Tibial nerve (tissue), 4 donors: Measurements from ENCODE around the gene ECT2L. TPM values are rescaled to one million over a fixed set of nuclear protein-coding genes. Genes with fewer than 3 reads are reported as not detected.

Experiments
- DNase-seq, 2 donors: peaks; one replicate each; pipeline ENCODE4 v3.0.0-alpha.2; 2019; ENCODE audit warnings: low spot score in 2 of 2
- H3K27ac ChIP-seq, 4 donors: fragments of 200-600 bp; sonication (generic) in 3 of 4; one replicate each; pipeline ENCODE4 v1.5.1; 2017 to 2019; ENCODE audit warnings: mild to moderate bottlenecking in 1 of 4
- H3K27me3 ChIP-seq, 2 donors: fragments of 200-600 bp; sonication (generic) in 1 of 2; one replicate each; pipeline versions ENCODE4 v1.5.1 to v1.6.0; 2017 to 2019
- H3K36me3 ChIP-seq, 3 donors: fragments of 200-600 bp; sonication (generic); one replicate each; pipeline ENCODE4 v1.5.1; 2018 to 2019
- H3K4me1 ChIP-seq, 4 donors: fragments of 200-600 bp; sonication (generic) in 3 of 4; one replicate each; pipeline ENCODE4 v1.5.1; 2017 to 2019
- H3K4me3 ChIP-seq, 4 donors: fragments of 200-600 bp; sonication (generic) in 3 of 4; one replicate each; pipeline ENCODE4 v1.5.1; 2017 to 2019; ENCODE audit warnings: mild to moderate bottlenecking in 1 of 4, moderate library complexity in 1 of 4
- H3K9me3 ChIP-seq, 4 donors: fragments of 200-600 bp; sonication (generic) in 3 of 4; one replicate each; pipeline ENCODE4 v1.5.1; 2017 to 2019
- EP300 ChIP-seq, 2 donors: sonication (generic); formaldehyde crosslinking; IDR thresholded peaks; one replicate each; pipeline ENCODE4 v1.6.1; 2017; ENCODE audit warnings: antibody characterized with exemption in 2 of 2, mild to moderate bottlenecking in 1 of 2
- POLR2A ChIP-seq, 2 donors: fragments of 450-650 bp; IDR thresholded peaks; one replicate each; pipeline ENCODE4 v1.6.1; 2017; ENCODE audit warnings: antibody characterized with exemption in 2 of 2, mild to moderate bottlenecking in 2 of 2, moderate library complexity in 2 of 2
- WGBS, 2 donors: methylation state at CpG; one replicate each; pipeline ENCODE4 v1.1.5; 2018; 5-methylcytosine and 5-hydroxymethylcytosine counted together
- total RNA-seq, 4 donors: library from RNA; depleted of rRNA; stranded (reverse); fragments of >200 nt; gene quantifications; one replicate each; pipeline ENCODE4 v1.1.0, GENCODE V29; 2016
- TF ChIP-seq, protein P1 (sequence below), 5 experiments: fragments of 200-600 bp in 3 of 5; fragments of 450-650 bp in 2 of 5; sonication (generic) in 3 of 5; IDR thresholded peaks; one replicate each; pipeline ENCODE4 v1.5.1; 2016 to 2019; ENCODE audit warnings: antibody characterized with exemption in 5 of 5, mild to moderate bottlenecking in 3 of 5, moderate library complexity in 2 of 5

The ECT2L gene
- total RNA-seq, 4 donors from 2014 or later = 0.21 to 1.1 (median 0.30) TPM; not detected in 1

GRCh38 chr6:138833816-138834539, 38.1 kb downstream of the ECT2L start:
- DNase-seq = no peak
- Histone ChIP-seq H3K4me3 (no peak overlapping the region), H3K27me3 (no peaks in the 10 kb centered on the region), H3K27ac (no peak overlapping the region), H3K4me1 (no peaks in the 10 kb centered on the region), H3K36me3 (no peaks in the 10 kb centered on the region), H3K9me3 (no peaks in the 10 kb centered on the region)
- no peak for TF ChIP-seq POLR2A (IDR thresholded peaks at IDR 0.05)
- no peak for TF ChIP-seq EP300 (IDR thresholded peaks at IDR 0.05)
- TF ChIP-seq, protein P1, sequence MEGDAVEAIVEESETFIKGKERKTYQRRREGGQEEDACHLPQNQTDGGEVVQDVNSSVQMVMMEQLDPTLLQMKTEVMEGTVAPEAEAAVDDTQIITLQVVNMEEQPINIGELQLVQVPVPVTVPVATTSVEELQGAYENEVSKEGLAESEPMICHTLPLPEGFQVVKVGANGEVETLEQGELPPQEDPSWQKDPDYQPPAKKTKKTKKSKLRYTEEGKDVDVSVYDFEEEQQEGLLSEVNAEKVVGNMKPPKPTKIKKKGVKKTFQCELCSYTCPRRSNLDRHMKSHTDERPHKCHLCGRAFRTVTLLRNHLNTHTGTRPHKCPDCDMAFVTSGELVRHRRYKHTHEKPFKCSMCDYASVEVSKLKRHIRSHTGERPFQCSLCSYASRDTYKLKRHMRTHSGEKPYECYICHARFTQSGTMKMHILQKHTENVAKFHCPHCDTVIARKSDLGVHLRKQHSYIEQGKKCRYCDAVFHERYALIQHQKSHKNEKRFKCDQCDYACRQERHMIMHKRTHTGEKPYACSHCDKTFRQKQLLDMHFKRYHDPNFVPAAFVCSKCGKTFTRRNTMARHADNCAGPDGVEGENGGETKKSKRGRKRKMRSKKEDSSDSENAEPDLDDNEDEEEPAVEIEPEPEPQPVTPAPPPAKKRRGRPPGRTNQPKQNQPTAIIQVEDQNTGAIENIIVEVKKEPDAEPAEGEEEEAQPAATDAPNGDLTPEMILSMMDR (IDR thresholded peaks at IDR 0.05) = no peak
- 61 to 66% methylated on average over 4 of the region's 4 CpGs for WGBS, 2 donors

- no peak for DNase-seq
- Histone ChIP-seq H3K27me3 (no peaks in the 10 kb centered on the region), H3K36me3 (no peaks in the 10 kb centered on the region), H3K9me3 (no peaks in the 10 kb centered on the region), H3K4me1 (no peaks in the 10 kb centered on the region), H3K4me3 (no peak overlapping the region), H3K27ac (no peak overlapping the region)
- 80 to 86% methylated on average over 6 of the region's 6 CpGs for WGBS, 2 donors
- TF ChIP-seq, protein P1 (IDR thresholded peaks at IDR 0.05) = no peak
- TF ChIP-seq POLR2A (IDR thresholded peaks at IDR 0.05) (no peak), EP300 (IDR thresholded peaks at IDR 0.05) (no peak)
Measured at GRCh38 chr6:138837246-138837645, 41.4 kb downstream of the ECT2L start.

DNA sequence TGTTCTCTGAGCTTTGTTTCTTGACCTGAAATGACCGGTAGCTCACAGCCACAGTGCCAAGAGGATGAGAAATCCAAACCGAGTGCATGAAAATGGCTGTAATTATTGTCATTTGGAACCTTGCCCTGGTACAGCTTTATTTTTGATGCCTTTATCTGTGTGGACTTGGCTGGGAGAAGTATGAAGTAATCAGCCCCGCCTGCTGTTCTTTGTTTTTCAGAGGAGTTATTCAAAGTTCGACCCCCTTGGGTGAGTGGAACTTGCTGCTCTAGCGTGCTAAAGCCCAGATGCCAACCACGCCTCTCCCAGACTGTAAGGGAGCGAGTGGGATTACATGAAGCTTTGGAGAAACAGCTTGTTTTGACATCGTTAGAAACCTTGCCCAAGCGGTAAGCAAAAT, 48.3 kb downstream of the ECT2L start:
- no peaks in the 10 kb centered on the region for H3K9me3 ChIP-seq
- 12 to 21% methylated on average over 9 of the region's 9 CpGs for WGBS, 2 donors
- peak in 1 of 2 donors; percentile 49 for DNase-seq
- H3K27ac ChIP-seq = peak overlapping the region in 2 of 4 donors; percentile 11 to 29
- H3K4me1 ChIP-seq = peaks cover 0 to 9% (median 0%) of the 10 kb centered on the region in 4 donors
- peak overlapping the region in 1 of 4 donors; percentile 6 for H3K4me3 ChIP-seq
- TF ChIP-seq POLR2A (IDR thresholded peaks at IDR 0.05) (no peak), EP300 (IDR thresholded peaks at IDR 0.05) (peak in 1 of 2 donors; percentile 25)
- H3K27me3 ChIP-seq = no peaks in the 10 kb centered on the region
- H3K36me3 ChIP-seq = no peaks in the 10 kb centered on the region

- Histone ChIP-seq H3K9me3 (no peaks in the 10 kb centered on the region), H3K4me1 (peaks cover 0 to 9% (median 0%) of the 10 kb centered on the region in 4 donors), H3K27me3 (no peaks in the 10 kb centered on the region), H3K4me3 (no peak overlapping the region), H3K36me3 (no peaks in the 10 kb centered on the region), H3K27ac (no peak overlapping the region)
- TF ChIP-seq POLR2A (IDR thresholded peaks at IDR 0.05) = no peak
- TF ChIP-seq EP300 (IDR thresholded peaks at IDR 0.05) = no peak
- TF ChIP-seq, protein P1 (IDR thresholded peaks at IDR 0.05) = no peak
- no peak for DNase-seq
- 84 to 88% methylated on average over 4 of the region's 4 CpGs for WGBS, 2 donors
Measured at GRCh38 chr6:138847884-138848283, 52.0 kb downstream of the ECT2L start.

GRCh38 chr6:138848461-138848860, 52.6 kb downstream of the ECT2L start:
- TF ChIP-seq EP300 (IDR thresholded peaks at IDR 0.05) = no peak
- TF ChIP-seq, protein P1 (IDR thresholded peaks at IDR 0.05) = no peak

More at GRCh38 chr6:138848461-138848860, 52.6 kb downstream of the ECT2L start:
- Histone ChIP-seq H3K36me3 (no peaks in the 10 kb centered on the region), H3K9me3 (no peaks in the 10 kb centered on the region), H3K27me3 (no peaks in the 10 kb centered on the region), H3K27ac (no peak overlapping the region), H3K4me1 (peaks cover 0 to 9% (median 0%) of the 10 kb centered on the region in 4 donors), H3K4me3 (no peak overlapping the region)
- no peak for DNase-seq
- WGBS, 2 donors = 62 to 92% methylated on average over 4 of the region's 4 CpGs
